K562 (cell line): Measurements from ENCODE around the gene GNRHR. TPM values are rescaled to one million over a fixed set of nuclear protein-coding genes. Genes with fewer than 3 reads are reported as not detected.

Experiments used
- ATAC-seq: fragments of 200-7000 bp; cut with Tn5 transposase; 3 replicates; pipeline ENCODE4 v1.9.1; 2020; ENCODE audit warnings: moderate library complexity
- BruUV-seq: library from RNA; stranded (reverse); fragments of 400-500 nt; replicated peaks from 2 replicates; lab custom pipeline; 2021; lab: Mats Ljungman, UMichigan
- CTCF ChIA-PET: fragments of 300-600 bp; formaldehyde crosslinking; extraction: SDS; loops from one replicate; lab custom pipeline; 2021; ENCODE audit warnings: low intra/inter-chr PET ratio; lab: Yijun Ruan, JAX
- POLR2A ChIA-PET: fragments of 300-600, 350-650 bp; sonication (Branson Sonifier 250); formaldehyde crosslinking; extraction: SDS; loops from one replicate; lab custom pipeline; 2021; ENCODE audit warnings: antibody characterized with exemption, inconsistent platforms; lab: Yijun Ruan, JAX
- DNase-seq, 4 experiments: peaks; one replicate each; pipeline versions ENCODE4 v3.0.0 to v3.0.0-alpha.2; 2011 to 2018; ENCODE audit warnings: low spot score in 3 of 4, mixed read lengths in 3 of 4; ENCODE audit errors: extremely low read depth in 1 of 4
- FAIRE-seq: peaks from 2 replicates; lab custom pipeline; 2011; peaks lifted over from hg19 to GRCh38; lab: Jason Lieb, UNC
- H2AFZ ChIP-seq: 2 replicates; pipeline ENCODE4 v1.6.0; 2011; ENCODE audit warnings: low read depth, low read length, control low read depth, inconsistent platforms
- H3K27ac ChIP-seq: fragments of 200-600 bp; 3 replicates; pipeline ENCODE4 v1.8.0; 2011; ENCODE audit warnings: low read depth, mild to moderate bottlenecking, control low read depth, inconsistent platforms, low read length, moderate library complexity, mixed read lengths; ENCODE audit errors: extremely low read depth
- H3K27me3 ChIP-seq, 2 experiments: fragments of 300-600 bp in 1 of 2; 2 replicates in 1 of 2; 3 replicates in 1 of 2; pipeline versions ENCODE4 v1.6.0 to v1.8.0; 2011; ENCODE audit warnings: inconsistent platforms in 2 of 2, low read length in 2 of 2, mild to moderate bottlenecking in 1 of 2, mixed read lengths in 1 of 2, moderate library complexity in 1 of 2; ENCODE audit not compliant: control insufficient read depth in 2 of 2, insufficient read depth in 2 of 2
- H3K36me3 ChIP-seq: fragments of 300-600 bp; 3 replicates; pipeline ENCODE4 v1.8.0; 2011; ENCODE audit warnings: mild to moderate bottlenecking, low read length, inconsistent platforms; ENCODE audit not compliant: control insufficient read depth, insufficient read depth
- H3K4me1 ChIP-seq, 2 experiments: fragments of 200-600 bp in 1 of 2; replicated peaks in 1 of 2; 2 replicates in 1 of 2; 3 replicates in 1 of 2; pipeline versions ENCODE4 v1.5.1 to v1.8.0; 2011; ENCODE audit warnings: inconsistent platforms in 2 of 2, low read length in 2 of 2, mild to moderate bottlenecking in 1 of 2, mixed read lengths in 1 of 2, moderate library complexity in 1 of 2; ENCODE audit not compliant: control insufficient read depth in 2 of 2, insufficient read depth in 2 of 2
- H3K4me2 ChIP-seq: 2 replicates; pipeline ENCODE4 v1.6.1; 2011; ENCODE audit warnings: low read length, control low read depth, inconsistent platforms, mixed read lengths; ENCODE audit not compliant: insufficient read depth
- H3K4me3 ChIP-seq: fragments of 200-600 bp; sonication (generic), shearing (Covaris generic); 2 replicates; pipeline ENCODE4 v1.5.1; 2016; ENCODE audit warnings: control low read depth, inconsistent platforms
- H3K79me2 ChIP-seq: fragments of 200-600 bp; 3 replicates; pipeline ENCODE4 v1.8.0; 2011; ENCODE audit warnings: low read length, inconsistent platforms; ENCODE audit not compliant: control insufficient read depth, insufficient read depth
- H3K9ac ChIP-seq, 2 experiments: 2 replicates each; pipeline versions ENCODE4 v1.6.0 to v1.6.1; 2011; ENCODE audit warnings: low read depth in 2 of 2, low read length in 2 of 2, control low read depth in 1 of 2, inconsistent platforms in 1 of 2, mild to moderate bottlenecking in 1 of 2, mixed read lengths in 1 of 2; ENCODE audit not compliant: insufficient read depth in 1 of 2
- H3K9me1 ChIP-seq: one replicate; pipeline ENCODE4 v1.6.0; 2011; ENCODE audit warnings: inconsistent platforms, mild to moderate bottlenecking, low read length, moderate library complexity; ENCODE audit not compliant: control insufficient read depth, insufficient read depth
- H3K9me3 ChIP-seq: replicated peaks from 2 replicates; pipeline ENCODE4 v1.5.1; 2011; ENCODE audit warnings: low read depth, low read length, inconsistent platforms; ENCODE audit not compliant: control insufficient read depth, insufficient read depth
- H4K20me1 ChIP-seq: replicated peaks from 2 replicates; pipeline ENCODE4 v1.6.1; 2011; ENCODE audit warnings: low read length, inconsistent platforms, mixed read lengths; ENCODE audit not compliant: control insufficient read depth, insufficient read depth
- ARID1B ChIP-seq: fragments of 450-650 bp; IDR thresholded peaks from 2 replicates; pipeline ENCODE4 v1.6.1; 2016; ENCODE audit warnings: antibody characterized with exemption, mild to moderate bottlenecking, inconsistent platforms
- KLF1 ChIP-seq: fragments of 450-650 bp; IDR thresholded peaks from 2 replicates; pipeline ENCODE4 v1.6.1; 2016; ENCODE audit warnings: missing genetic modification characterization, missing compliant biosample characterization
- LEF1 ChIP-seq: fragments of 450-650 bp; IDR thresholded peaks from 2 replicates; pipeline ENCODE4 v1.6.1; 2016; ENCODE audit warnings: mild to moderate bottlenecking
- MIER1 ChIP-seq: fragments of 450-650 bp; IDR thresholded peaks from 2 replicates; pipeline ENCODE4 v1.6.1; 2016; ENCODE audit warnings: antibody characterized with exemption, mild to moderate bottlenecking, low read depth
- MYBL2 ChIP-seq, 2 experiments: fragments of 450-650 bp in 1 of 2; sonication (generic) in 1 of 2; formaldehyde crosslinking in 1 of 2; IDR thresholded peaks; 2 replicates each; pipeline versions ENCODE4 v1.6.1 to v1.8.1; 2017 to 2022; ENCODE audit warnings: borderline replicate concordance in 1 of 2, inconsistent platforms in 1 of 2, low read depth in 1 of 2, mild to moderate bottlenecking in 1 of 2, missing genetic modification reagents in 1 of 2, moderate library complexity in 1 of 2
- NR2C2 ChIP-seq, 2 experiments: fragments of 200-800 bp in 1 of 2; sonication (Bioruptor generic) in 1 of 2; sonication (generic) in 1 of 2; formaldehyde crosslinking in 1 of 2; IDR thresholded peaks; 2 replicates each; pipeline versions ENCODE4 v1.6.1 to v1.8.0; 2016 to 2022; ENCODE audit warnings: mild to moderate bottlenecking in 1 of 2, missing compliant biosample characterization in 1 of 2, missing genetic modification characterization in 1 of 2, missing genetic modification reagents in 1 of 2
- TEAD4 ChIP-seq, 2 experiments: sonication (generic) in 1 of 2; formaldehyde crosslinking in 1 of 2; IDR thresholded peaks; 2 replicates each; pipeline versions ENCODE4 v1.6.1 to v1.8.0; 2012 to 2022; ENCODE audit warnings: borderline replicate concordance in 1 of 2, inconsistent platforms in 1 of 2, low read length in 1 of 2, mild to moderate bottlenecking in 1 of 2, missing genetic modification reagents in 1 of 2
- YY1 ChIP-seq, 3 experiments: IDR thresholded peaks; 2 replicates each; pipeline ENCODE4 v1.6.1; 2011; ENCODE audit warnings: low read length in 2 of 3, mild to moderate bottlenecking in 2 of 3, moderate library complexity in 2 of 3, borderline replicate concordance in 1 of 3, control low read depth in 1 of 3, low read depth in 1 of 3; ENCODE audit not compliant: insufficient read depth in 3 of 3, insufficient replicate concordance in 2 of 3, control insufficient read depth in 1 of 3, insufficient read length in 1 of 3; ENCODE audit errors: extremely low read depth in 1 of 3
- WGBS: fragments of 100-300 bp; shearing (Covaris generic); methylation state at CpG from one replicate; pipeline ENCODE4 v1.1.6; 2016; ENCODE audit warnings: low coverage, mixed read lengths; ENCODE audit not compliant: insufficient coverage; ENCODE audit errors: missing lambda C conversion rate; 5-methylcytosine and 5-hydroxymethylcytosine counted together
- in situ Hi-C: fragments of 300-500 bp; cut with MboI; formaldehyde crosslinking; loops from 4 replicates; pipeline ENCODE4 v1.15.0; 2018; ENCODE audit warnings: inconsistent platforms, mixed read lengths
- intact Hi-C: fragments of 100-400 bp; cut with micrococcal nuclease; formaldehyde crosslinking; loops from 2 replicates; pipeline ENCODE4 v1.14.2; 2022
- polyA plus RNA-seq, 8 experiments: library from polyadenylated mRNA; depleted of rRNA in 4 of 8; stranded (reverse) in 5 of 8; unstranded in 3 of 8; fragments of >200 nt; fragmentation: Nextera tagmentation in 2 of 8; fragmentation: Illumina TruSeq in 1 of 8; extraction: Ambion mirVana in 2 of 8; extraction: Trizol in 1 of 8; gene quantifications; 2 replicates each; pipeline versions ENCODE4 v1.2.1 to v1.2.3, GENCODE V29; 2011 to 2014; ENCODE audit warnings: inconsistent platforms in 1 of 8, missing spikeins in 1 of 8
- total RNA-seq, 7 experiments: library from RNA; depleted of rRNA in 6 of 7; stranded (reverse); fragments of >200 nt in 6 of 7; fragmentation: Illumina TruSeq in 2 of 7; extraction: Trizol in 2 of 7; gene quantifications; 2 replicates each; pipeline versions ENCODE4 v1.2.1 to v1.2.3, GENCODE V29; 2011 to 2021; ENCODE audit warnings: low replicate concordance in 1 of 7
- TF ChIP-seq, protein P1 (sequence below): fragments of 450-650 bp; formaldehyde crosslinking; IDR thresholded peaks from 2 replicates; pipeline ENCODE4 v1.4.0; 2022; ENCODE audit warnings: missing genetic modification characterization
- TF ChIP-seq, protein P2 (sequence below): sonication (generic); formaldehyde crosslinking; IDR thresholded peaks from 2 replicates; pipeline ENCODE4 v1.8.0; 2023; ENCODE audit warnings: missing genetic modification reagents, mild to moderate bottlenecking, borderline replicate concordance

The GNRHR gene
- total and polyA plus RNA-seq, 9 of the 15 experiments (the other 6 are each of a cell fraction or from before 2014, with no cell fraction given), result 0.06 to 0.13 TPM; not detected in 7

DNA sequence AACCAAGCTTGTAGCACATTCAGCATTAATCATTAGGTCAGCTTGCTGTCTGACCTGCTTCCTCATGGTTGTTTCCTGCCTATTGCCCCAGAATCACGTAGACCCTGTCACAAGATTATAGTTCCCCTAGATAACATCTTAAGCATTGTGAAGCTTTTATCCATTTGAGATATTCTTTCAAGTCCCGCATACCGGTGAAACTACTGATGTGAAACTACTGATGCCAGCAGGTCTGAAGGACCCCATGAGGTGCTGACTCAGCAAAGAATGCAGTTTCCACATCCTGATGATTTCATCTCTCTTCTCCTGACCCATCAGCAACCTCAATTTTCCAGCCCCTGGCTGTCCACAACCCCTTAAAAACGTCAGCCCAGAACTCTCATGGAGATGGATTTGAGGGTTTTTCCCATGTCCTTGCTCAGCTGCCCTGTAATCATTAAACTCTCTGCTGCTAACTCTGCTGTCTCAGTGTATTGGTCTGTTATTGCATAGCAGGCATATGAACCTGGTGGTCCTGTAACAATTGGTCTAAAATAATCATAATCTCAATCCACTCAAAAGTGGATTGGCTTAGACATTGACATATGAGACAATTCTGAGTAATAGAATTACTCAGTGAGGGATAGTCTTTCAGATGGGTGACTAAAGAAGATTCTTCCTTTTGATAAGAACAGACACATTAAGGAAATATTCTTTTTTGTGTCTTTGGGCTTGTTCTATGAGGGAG, 26.9 kb downstream of the GNRHR start:
- peaks cover 5 to 21% of the 10 kb centered on the region in 2 experiments for H3K4me1 ChIP-seq
- peaks cover 8% of the 10 kb centered on the region for H3K9me3 ChIP-seq
- H3K9me1 ChIP-seq, result no peaks in the 10 kb centered on the region
- intact Hi-C loops, result loop anchor here (10.0 kb wide), 1 partner anchor 188 kb away; no protein-coding TSS in a partner anchor
- H3K36me3 ChIP-seq, result peaks cover 15% of the 10 kb centered on the region; the same call in 2 of the 3 replicates
- H3K9ac ChIP-seq, result no peak overlapping the region
- FAIRE-seq (peak; percentile 55), ATAC-seq (peak; percentile 48), DNase-seq (peak in 1 of 4 experiments; percentile 41)
- H3K4me3 ChIP-seq, result no peak overlapping the region
- no peaks in the 10 kb centered on the region for H3K27me3 ChIP-seq
- H4K20me1 ChIP-seq, result no peaks in the 10 kb centered on the region
- CTCF ChIA-PET, result no interaction called here
- H3K79me2 ChIP-seq, result peaks cover 3% of the 10 kb centered on the region; the same call in 2 of the 3 replicates
- peak overlapping the region; percentile 49; the same call in 2 of the 3 replicates for H3K27ac ChIP-seq
- no TSS peak for BruUV-seq
- no peak overlapping the region; the same call in 1 of the 2 replicates for H3K4me2 ChIP-seq
- no peak overlapping the region; the same call in 1 of the 2 replicates for H2AFZ ChIP-seq
- POLR2A ChIA-PET, result interaction anchor here (1.0 to 1.3 kb wide), 3 partner anchors 10 to 185 kb away, joined by 3 to 4 read pairs (median 4); no protein-coding TSS in a partner anchor
- in situ Hi-C loops, result no loop called here
- WGBS, result 46% methylated on average over 4 of the region's 4 CpGs
- TF ChIP-seq, protein P1, sequence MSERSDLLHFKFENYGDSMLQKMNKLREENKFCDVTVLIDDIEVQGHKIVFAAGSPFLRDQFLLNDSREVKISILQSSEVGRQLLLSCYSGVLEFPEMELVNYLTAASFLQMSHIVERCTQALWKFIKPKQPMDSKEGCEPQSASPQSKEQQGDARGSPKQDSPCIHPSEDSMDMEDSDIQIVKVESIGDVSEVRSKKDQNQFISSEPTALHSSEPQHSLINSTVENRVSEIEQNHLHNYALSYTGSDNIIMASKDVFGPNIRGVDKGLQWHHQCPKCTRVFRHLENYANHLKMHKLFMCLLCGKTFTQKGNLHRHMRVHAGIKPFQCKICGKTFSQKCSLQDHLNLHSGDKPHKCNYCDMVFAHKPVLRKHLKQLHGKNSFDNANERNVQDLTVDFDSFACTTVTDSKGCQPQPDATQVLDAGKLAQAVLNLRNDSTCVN, result no peak
- peak; percentile 39; the same call in 1 of the 2 replicates for TF ChIP-seq ARID1B
- TF ChIP-seq KLF1 (tag), result no peak
- no peak for TF ChIP-seq MYBL2 (IDR thresholded peaks at IDR 0.05; ENCODE audit: low read depth)
- no peak for TF ChIP-seq MYBL2 (CRISPR knock-in tag; IDR thresholded peaks at IDR 0.05; ENCODE audit: borderline replicate concordance)
- TF ChIP-seq LEF1, result peak; percentile 34; the same call in 1 of the 2 replicates
- TF ChIP-seq YY1 (IDR thresholded peaks at IDR 0.05; ENCODE audit: borderline replicate concordance in 1 of 3, control insufficient read depth in 1 of 3, extremely low read depth in 1 of 3, insufficient read depth in 3 of 3, insufficient read length in 1 of 3, insufficient replicate concordance in 2 of 3, low read depth in 1 of 3, low read length in 2 of 3), result no peak
- TF ChIP-seq MIER1, result no peak
- 0 out of 2 replicates have a peak, but pooled peaks have one; percentile 11 for TF ChIP-seq TEAD4 (IDR thresholded peaks at IDR 0.05; ENCODE audit: low read length)
- TF ChIP-seq TEAD4 (CRISPR knock-in tag; IDR thresholded peaks at IDR 0.05; ENCODE audit: borderline replicate concordance), result no peak
- TF ChIP-seq, protein P2, sequence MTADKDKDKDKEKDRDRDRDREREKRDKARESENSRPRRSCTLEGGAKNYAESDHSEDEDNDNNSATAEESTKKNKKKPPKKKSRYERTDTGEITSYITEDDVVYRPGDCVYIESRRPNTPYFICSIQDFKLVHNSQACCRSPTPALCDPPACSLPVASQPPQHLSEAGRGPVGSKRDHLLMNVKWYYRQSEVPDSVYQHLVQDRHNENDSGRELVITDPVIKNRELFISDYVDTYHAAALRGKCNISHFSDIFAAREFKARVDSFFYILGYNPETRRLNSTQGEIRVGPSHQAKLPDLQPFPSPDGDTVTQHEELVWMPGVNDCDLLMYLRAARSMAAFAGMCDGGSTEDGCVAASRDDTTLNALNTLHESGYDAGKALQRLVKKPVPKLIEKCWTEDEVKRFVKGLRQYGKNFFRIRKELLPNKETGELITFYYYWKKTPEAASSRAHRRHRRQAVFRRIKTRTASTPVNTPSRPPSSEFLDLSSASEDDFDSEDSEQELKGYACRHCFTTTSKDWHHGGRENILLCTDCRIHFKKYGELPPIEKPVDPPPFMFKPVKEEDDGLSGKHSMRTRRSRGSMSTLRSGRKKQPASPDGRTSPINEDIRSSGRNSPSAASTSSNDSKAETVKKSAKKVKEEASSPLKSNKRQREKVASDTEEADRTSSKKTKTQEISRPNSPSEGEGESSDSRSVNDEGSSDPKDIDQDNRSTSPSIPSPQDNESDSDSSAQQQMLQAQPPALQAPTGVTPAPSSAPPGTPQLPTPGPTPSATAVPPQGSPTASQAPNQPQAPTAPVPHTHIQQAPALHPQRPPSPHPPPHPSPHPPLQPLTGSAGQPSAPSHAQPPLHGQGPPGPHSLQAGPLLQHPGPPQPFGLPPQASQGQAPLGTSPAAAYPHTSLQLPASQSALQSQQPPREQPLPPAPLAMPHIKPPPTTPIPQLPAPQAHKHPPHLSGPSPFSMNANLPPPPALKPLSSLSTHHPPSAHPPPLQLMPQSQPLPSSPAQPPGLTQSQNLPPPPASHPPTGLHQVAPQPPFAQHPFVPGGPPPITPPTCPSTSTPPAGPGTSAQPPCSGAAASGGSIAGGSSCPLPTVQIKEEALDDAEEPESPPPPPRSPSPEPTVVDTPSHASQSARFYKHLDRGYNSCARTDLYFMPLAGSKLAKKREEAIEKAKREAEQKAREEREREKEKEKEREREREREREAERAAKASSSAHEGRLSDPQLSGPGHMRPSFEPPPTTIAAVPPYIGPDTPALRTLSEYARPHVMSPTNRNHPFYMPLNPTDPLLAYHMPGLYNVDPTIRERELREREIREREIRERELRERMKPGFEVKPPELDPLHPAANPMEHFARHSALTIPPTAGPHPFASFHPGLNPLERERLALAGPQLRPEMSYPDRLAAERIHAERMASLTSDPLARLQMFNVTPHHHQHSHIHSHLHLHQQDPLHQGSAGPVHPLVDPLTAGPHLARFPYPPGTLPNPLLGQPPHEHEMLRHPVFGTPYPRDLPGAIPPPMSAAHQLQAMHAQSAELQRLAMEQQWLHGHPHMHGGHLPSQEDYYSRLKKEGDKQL (CRISPR knock-in tag), result no peak
- TF ChIP-seq NR2C2 (CRISPR knock-in tag; IDR thresholded peaks at IDR 0.05), result no peak
- TF ChIP-seq NR2C2 (tag; IDR thresholded peaks at IDR 0.05), result 0 out of 2 replicates have a peak, but pooled peaks have one; percentile 19
